Measurements from ENCODE around the gene FLNC.

GRCh38 chr7:128804484-128804883 lies 25.7 kb upstream of the FLNC start:
- TF ChIP-seq CTCF (IDR thresholded peaks at IDR 0.05 in 8 of 11, conservative IDR thresholded peaks at IDR 0.05 in 3 of 11) (no peak), POLR2A (IDR thresholded peaks at IDR 0.05) (no peak)
